ENCODE data around the gene STX17.
A peak's percentile ranks its signal among the peaks of the same experiment; 100 is the strongest.

Gene STX17

GRCh38 chr9:99907208-99907532 lies 716 bp downstream of the STX17 start:
- DNase-seq (ENCODE audit: low read depth) = no peak

GRCh38 chr9:99911600-99911999 lies 5.1 kb downstream of the STX17 start:
- no peak for DNase-seq (ENCODE audit: low read depth)

- no peak for DNase-seq (ENCODE audit: low read depth)
These were observed 10.2 kb downstream of the STX17 start for GRCh38 chr9:99916650-99917049.

- no peak for DNase-seq (ENCODE audit: low read depth)
These were observed 11.7 kb downstream of the STX17 start for GRCh38 chr9:99918134-99918533.

- no peak for DNase-seq (ENCODE audit: low read depth)
These were observed 13.5 kb downstream of the STX17 start for GRCh38 chr9:99919930-99920329.

- no peak for DNase-seq (ENCODE audit: low read depth)
These were observed 15.6 kb downstream of the STX17 start for GRCh38 chr9:99921875-99922710.

- DNase-seq (ENCODE audit: low read depth) = no peak
These were observed 16.2 kb downstream of the STX17 start for GRCh38 chr9:99922711-99923030.

GRCh38 chr9:99925541-99925940 lies 19.1 kb downstream of the STX17 start:
- DNase-seq (ENCODE audit: low read depth) = no peak

- no peak for DNase-seq (ENCODE audit: low read depth)
These were observed 23.2 kb downstream of the STX17 start for GRCh38 chr9:99929652-99930051.

- DNase-seq (ENCODE audit: low read depth) = no peak
These were observed 24.8 kb downstream of the STX17 start for GRCh38 chr9:99931155-99931840.

- no peak for DNase-seq (ENCODE audit: low read depth)
These were observed 30.6 kb downstream of the STX17 start for GRCh38 chr9:99936947-99937587.

GRCh38 chr9:99947395-99947794 lies 40.9 kb downstream of the STX17 start:
- no peak for DNase-seq (ENCODE audit: low read depth)

- no peak for DNase-seq (ENCODE audit: low read depth)
These were observed 42.0 kb downstream of the STX17 start for GRCh38 chr9:99948482-99948881.

- DNase-seq (ENCODE audit: low read depth) = peak; percentile 9
These were observed 42.4 kb downstream of the STX17 start for GRCh38 chr9:99948896-99949295.

- DNase-seq (ENCODE audit: low read depth) = no peak
These were observed 47.5 kb downstream of the STX17 start for GRCh38 chr9:99953861-99954507.

- no peak for DNase-seq (ENCODE audit: low read depth)
These were observed 48.4 kb downstream of the STX17 start for GRCh38 chr9:99954819-99955218.

GRCh38 chr9:99955606-99956005 lies 49.2 kb downstream of the STX17 start:
- no peak for DNase-seq (ENCODE audit: low read depth)

GRCh38 chr9:99962680-99963261 lies 56.3 kb downstream of the STX17 start:
- DNase-seq (ENCODE audit: low read depth) = no peak

- DNase-seq (ENCODE audit: low read depth) = no peak
These were observed 57.9 kb downstream of the STX17 start for GRCh38 chr9:99964336-99964735.

- no peak for DNase-seq (ENCODE audit: low read depth)
These were observed 59.5 kb downstream of the STX17 start for GRCh38 chr9:99966001-99966400.

GRCh38 chr9:99966716-99967115 lies 60.3 kb downstream of the STX17 start:
- DNase-seq (ENCODE audit: low read depth) = no peak

- DNase-seq (ENCODE audit: low read depth) = no peak
These were observed 61.0 kb downstream of the STX17 start for GRCh38 chr9:99967457-99967856.

All from fibroblast of gingiva (primary cell).